Measurements from ENCODE around the gene MAGEA4.

DNA sequence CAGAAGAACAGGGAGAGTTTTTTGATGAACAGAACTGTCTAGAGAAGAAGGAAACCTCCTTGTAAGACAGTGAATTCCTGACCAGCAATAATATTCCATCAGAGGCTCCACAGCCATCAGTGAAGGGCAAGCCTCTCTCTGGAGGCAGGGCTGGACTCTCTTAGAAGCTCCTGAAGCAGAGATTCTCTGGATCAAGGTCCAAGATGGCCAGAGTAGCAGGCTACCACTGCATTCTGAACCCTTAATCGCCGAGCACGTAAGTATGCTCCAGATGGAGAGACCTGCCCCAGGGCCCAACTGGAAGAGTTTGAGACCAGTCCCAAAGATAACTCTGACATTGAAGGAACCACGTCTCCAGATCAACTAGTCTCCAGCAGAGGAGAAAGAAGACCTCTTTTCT, 45.4 kb downstream of the MAGEA4 start:
- TF ChIP-seq, protein P1, sequence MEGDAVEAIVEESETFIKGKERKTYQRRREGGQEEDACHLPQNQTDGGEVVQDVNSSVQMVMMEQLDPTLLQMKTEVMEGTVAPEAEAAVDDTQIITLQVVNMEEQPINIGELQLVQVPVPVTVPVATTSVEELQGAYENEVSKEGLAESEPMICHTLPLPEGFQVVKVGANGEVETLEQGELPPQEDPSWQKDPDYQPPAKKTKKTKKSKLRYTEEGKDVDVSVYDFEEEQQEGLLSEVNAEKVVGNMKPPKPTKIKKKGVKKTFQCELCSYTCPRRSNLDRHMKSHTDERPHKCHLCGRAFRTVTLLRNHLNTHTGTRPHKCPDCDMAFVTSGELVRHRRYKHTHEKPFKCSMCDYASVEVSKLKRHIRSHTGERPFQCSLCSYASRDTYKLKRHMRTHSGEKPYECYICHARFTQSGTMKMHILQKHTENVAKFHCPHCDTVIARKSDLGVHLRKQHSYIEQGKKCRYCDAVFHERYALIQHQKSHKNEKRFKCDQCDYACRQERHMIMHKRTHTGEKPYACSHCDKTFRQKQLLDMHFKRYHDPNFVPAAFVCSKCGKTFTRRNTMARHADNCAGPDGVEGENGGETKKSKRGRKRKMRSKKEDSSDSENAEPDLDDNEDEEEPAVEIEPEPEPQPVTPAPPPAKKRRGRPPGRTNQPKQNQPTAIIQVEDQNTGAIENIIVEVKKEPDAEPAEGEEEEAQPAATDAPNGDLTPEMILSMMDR (IDR thresholded peaks at IDR 0.05; ENCODE audit: insufficient read depth, low read depth, low read length), result no peak
- no peak for TF ChIP-seq EZH2 (IDR thresholded peaks at IDR 0.05; ENCODE audit: insufficient read depth, low read length)
